AG04449 (cell line): ENCODE results near the gene CIB4.
A peak's percentile ranks its signal among the peaks of the same experiment; 100 is the strongest.

Experiments used
- CTCF ChIA-PET: fragments of 350-600 bp; formaldehyde crosslinking; extraction: SDS; loops from one replicate; lab custom pipeline; 2021; ENCODE audit warnings: antibody characterized with exemption; lab: Yijun Ruan, JAX
- POLR2A ChIA-PET: fragments of 400-600, 350-600 bp; formaldehyde crosslinking; extraction: SDS; loops from one replicate; lab custom pipeline; 2020; ENCODE audit warnings: antibody characterized with exemption, inconsistent platforms; lab: Yijun Ruan, JAX
- DNase-seq: peaks from one replicate; pipeline ENCODE4 v3.0.0-alpha.2; 2010; ENCODE audit warnings: low read depth, low spot score
- H3K4me3 ChIP-seq: 2 replicates; pipeline ENCODE4 v1.5.1; 2011; ENCODE audit warnings: low read depth, mild to moderate bottlenecking, control low read depth, low read length
- CTCF ChIP-seq: IDR thresholded peaks from one replicate; pipeline ENCODE4 v1.5.1; 2011; ENCODE audit warnings: mild to moderate bottlenecking, moderate library complexity, low read length, control low read depth, inconsistent platforms; ENCODE audit not compliant: insufficient read depth; ENCODE audit errors: missing control alignments

CIB4 gene

GRCh38 chr2:26605195-26605998, 35.8 kb downstream of the CIB4 start:
- no peak for DNase-seq
- no peak overlapping the region for H3K4me3 ChIP-seq
- peak; percentile 69 for TF ChIP-seq CTCF
- ChIA-PET POLR2A (no interaction called here), CTCF (interaction anchor here (0.7 to 17.2 kb wide), 32 partner anchors 8 to 316 kb away, joined by 3 to 698 read pairs (median 5); no protein-coding TSS in a partner anchor)

GRCh38 chr2:26602575-26602974, 38.6 kb downstream of the CIB4 start:
- H3K4me3 ChIP-seq: no peak overlapping the region
- POLR2A ChIA-PET: no interaction called here
- no peak for DNase-seq
- CTCF ChIA-PET: interaction anchor here (0.8 to 17.2 kb wide), 5 partner anchors 10 to 136 kb away, joined by 4 to 698 read pairs (median 5); no protein-coding TSS in a partner anchor
- no peak for TF ChIP-seq CTCF

- no peak overlapping the region for H3K4me3 ChIP-seq
- TF ChIP-seq CTCF: no peak
- CTCF ChIA-PET: interaction anchor here (1.3 to 5.6 kb wide), 3 partner anchors 8 to 146 kb away, joined by 5 to 38 read pairs (median 8); no protein-coding TSS in a partner anchor
- DNase-seq: no peak
- POLR2A ChIA-PET: no interaction called here
Measured at GRCh38 chr2:26599387-26599786, 41.8 kb downstream of the CIB4 start.

- no peak overlapping the region for H3K4me3 ChIP-seq
- TF ChIP-seq CTCF: no peak
- ChIA-PET CTCF (interaction anchor here (1.3 to 5.6 kb wide), 3 partner anchors 8 to 146 kb away, joined by 5 to 38 read pairs (median 8); no protein-coding TSS in a partner anchor), POLR2A (no interaction called here)
- no peak for DNase-seq
Measured at GRCh38 chr2:26598996-26599373, 42.2 kb downstream of the CIB4 start.

- no peak for DNase-seq
- POLR2A ChIA-PET: no interaction called here
- CTCF ChIA-PET: interaction anchor here (1.3 to 5.6 kb wide), 3 partner anchors 9 to 147 kb away, joined by 5 to 38 read pairs (median 8); no protein-coding TSS in a partner anchor
- no peak overlapping the region for H3K4me3 ChIP-seq
- TF ChIP-seq CTCF: no peak
Measured at GRCh38 chr2:26598336-26598995, 42.7 kb downstream of the CIB4 start.

GRCh38 chr2:26597197-26597596, 44.0 kb downstream of the CIB4 start:
- POLR2A ChIA-PET: no interaction called here
- H3K4me3 ChIP-seq: no peak overlapping the region
- no peak for TF ChIP-seq CTCF
- DNase-seq: no peak
- CTCF ChIA-PET: interaction anchor here (1.0 to 5.6 kb wide), 7 partner anchors 9 to 148 kb away, joined by 3 to 38 read pairs (median 7); no protein-coding TSS in a partner anchor
